Femur (tissue), 1 donor: Measurements from ENCODE around the gene HSPB9.
A peak's percentile ranks its signal among the peaks of the same experiment; 100 is the strongest.

Experiments
- DNase-seq: peaks from one replicate; pipeline ENCODE4 v3.0.0-alpha.2; 2017

HSPB9 gene

GRCh38 chr17:42122371-42123303 lies at the start of gene HSPB9:
Gene HSPB9, plus strand, starts transcription at chr17:42122804. Its CDS starts 47 bp downstream, at chr17:42122851.
- DNase-seq: peak; percentile 66

GRCh38 chr17:42075789-42076188 lies 46.8 kb upstream of the HSPB9 start:
- DNase-seq: no peak

DNA sequence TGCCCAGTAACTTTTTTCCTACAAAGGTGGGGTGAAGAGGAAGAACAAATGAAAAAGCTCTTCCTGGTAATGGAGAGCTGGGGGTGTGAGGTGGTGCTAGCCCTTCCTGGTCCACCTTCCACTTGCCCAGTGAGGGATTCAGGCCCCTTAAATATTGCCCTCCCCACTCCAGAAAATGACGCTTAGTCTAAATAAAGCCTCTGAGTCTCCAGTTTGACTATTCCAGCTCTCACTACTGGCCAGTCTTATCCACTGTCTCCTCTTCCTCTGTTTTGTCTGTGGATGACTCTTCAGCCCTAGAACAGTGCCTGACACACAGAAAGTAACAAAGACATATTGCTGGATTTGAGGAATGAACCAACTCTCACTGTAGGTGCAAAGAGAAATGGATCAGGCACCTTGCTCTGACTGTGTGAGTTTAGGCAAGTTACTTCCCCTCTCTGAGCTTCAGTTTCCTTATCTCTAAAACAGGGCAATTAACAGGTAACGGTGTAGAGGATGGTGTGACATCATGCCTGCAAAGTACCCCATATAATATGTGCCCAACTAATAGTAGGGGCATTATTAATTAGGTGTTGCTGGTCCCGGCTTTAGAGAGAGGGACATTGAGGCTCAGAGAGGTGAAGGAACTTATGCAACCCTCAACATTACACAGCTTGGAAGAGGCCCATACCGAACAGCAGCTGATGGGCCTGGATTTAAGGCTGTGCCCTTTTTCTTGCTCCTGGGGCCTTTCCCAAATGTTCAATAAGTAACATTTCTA lies 45.6 kb upstream of the HSPB9 start:
- DNase-seq: no peak

DNA sequence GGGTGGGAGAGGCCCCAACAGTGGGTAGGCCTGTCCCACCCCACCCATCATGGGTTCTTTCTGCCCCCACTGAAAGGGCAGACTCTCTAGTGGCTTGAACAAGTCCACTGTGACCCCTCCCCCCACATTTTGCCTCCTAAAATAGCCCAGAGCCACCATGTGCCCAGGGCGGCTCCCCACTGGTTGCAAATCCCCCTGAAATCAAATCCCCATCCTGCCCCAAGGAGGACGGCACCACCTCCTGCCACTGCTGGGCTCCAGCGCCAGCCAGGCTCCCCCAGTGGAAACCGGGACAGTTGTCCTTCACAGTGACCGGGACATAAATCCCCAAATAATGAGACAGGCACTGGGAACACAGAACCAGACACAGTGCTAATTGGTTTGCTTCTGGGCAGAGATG lies 44.8 kb upstream of the HSPB9 start:
- no peak for DNase-seq

- no peak for DNase-seq
These were observed 44.1 kb upstream of the HSPB9 start for GRCh38 chr17:42078396-42079043.

- DNase-seq: no peak
These were observed 43.1 kb upstream of the HSPB9 start for GRCh38 chr17:42079541-42079940.

- DNase-seq: no peak
These were observed 41.0 kb upstream of the HSPB9 start for GRCh38 chr17:42081516-42082129.

GRCh38 chr17:42087042-42087701 lies 35.4 kb upstream of the HSPB9 start:
- DNase-seq: no peak

DNA sequence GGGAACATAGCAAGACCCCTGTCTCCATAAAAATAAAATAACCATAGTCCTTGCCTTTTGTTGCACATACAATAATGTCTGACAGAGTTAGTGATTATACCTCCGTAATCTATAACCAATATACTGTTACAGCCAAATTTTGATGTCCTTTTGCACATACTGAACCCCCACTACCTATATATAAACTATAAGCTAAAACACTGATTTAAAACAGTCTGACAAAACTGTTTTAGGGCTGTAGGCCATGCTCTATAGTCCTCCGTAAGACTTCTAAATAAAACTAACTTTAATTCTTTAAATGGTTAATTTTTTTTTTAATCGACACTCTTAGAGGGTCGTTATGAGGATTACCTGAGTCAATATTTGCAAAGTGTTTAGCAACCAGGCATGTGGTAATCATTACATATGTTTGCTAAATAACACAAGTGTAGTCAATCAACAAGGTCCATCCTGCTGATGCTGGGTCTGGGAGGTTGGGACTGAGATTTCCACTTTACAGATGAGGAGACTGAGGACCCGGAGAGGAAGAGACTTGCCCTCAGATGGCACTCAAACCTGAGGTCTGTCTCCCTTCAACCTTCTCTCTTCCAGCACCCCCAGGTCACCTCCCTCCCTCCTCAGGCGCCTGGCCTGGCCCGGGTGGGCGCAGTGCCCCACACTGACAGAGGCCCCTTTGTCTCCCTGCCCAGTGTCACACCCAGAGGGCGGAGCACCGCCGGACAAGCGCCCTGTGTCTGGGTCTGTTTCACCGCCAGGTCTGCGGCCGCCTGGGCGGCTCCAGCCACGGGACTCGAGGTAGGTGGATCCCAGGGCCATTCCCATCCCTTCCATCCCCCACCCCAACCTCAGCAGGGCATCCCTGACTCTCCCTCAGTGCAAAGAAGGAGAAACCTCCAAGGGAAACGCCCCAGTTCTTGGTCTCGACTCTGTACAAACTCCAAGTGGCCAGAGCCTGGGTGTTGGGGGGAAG lies 34.6 kb upstream of the HSPB9 start:
- DNase-seq: peak; percentile 72

DNA sequence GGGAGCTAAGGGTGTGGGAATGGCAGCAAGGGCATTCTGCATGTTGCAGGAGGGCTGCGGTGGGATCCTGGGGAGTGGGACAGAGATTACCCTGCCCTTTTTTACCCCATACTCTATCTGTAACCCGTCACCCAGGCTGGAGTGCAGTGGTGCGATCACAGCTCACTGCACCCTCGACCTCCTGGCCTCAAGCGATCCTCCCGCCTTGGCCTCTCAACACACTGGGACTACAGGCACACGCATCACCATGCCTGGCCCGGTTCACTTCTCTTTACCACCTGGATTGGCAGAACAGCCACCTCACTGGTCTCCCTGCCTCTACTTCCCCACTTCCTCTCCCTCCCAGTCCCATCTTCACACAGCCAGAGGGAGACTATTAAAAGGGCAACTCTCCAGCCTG lies 33.9 kb upstream of the HSPB9 start:
- no peak for DNase-seq

DNA sequence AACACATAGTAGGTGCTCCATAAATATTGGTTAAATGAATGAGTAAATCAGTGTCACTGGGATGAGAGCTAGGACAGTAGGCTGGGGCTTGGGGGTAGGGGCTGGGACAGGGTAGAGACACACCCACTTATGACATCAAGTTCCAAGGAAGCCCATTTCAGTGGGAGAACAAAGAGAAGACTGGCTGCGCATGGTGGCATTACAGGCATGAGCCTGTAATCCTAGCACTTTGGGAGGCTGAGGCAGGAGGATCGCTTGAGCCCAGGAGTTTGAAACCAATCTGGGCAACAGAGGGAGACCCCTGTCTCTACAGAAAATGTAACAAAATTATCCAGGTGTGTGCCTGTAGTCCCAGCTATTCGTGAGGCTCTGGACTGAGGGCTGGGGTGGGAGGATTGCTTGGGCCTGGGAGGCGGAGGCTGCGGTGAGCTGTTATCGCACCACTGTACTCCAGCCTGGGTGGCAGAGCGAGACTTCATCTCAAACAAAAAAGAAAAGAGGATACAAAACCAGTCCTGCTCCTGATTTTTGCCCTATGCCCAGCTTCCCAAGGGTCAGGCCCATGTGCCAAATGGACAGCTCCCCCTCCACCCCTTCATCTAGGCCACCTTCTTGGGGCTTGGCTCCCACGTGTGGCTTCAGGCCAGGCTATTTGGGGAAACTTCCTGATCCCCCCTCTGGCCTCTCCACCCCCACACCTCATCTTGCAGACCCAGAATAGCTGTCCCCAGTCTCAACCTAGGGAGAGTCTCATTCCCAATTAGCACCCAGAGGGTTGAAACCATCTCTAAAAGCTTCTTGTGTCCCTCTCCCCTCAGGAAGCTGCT lies 31.4 kb upstream of the HSPB9 start:
- DNase-seq: no peak

GRCh38 chr17:42092939-42093338 lies 29.7 kb upstream of the HSPB9 start:
- no peak for DNase-seq

DNA sequence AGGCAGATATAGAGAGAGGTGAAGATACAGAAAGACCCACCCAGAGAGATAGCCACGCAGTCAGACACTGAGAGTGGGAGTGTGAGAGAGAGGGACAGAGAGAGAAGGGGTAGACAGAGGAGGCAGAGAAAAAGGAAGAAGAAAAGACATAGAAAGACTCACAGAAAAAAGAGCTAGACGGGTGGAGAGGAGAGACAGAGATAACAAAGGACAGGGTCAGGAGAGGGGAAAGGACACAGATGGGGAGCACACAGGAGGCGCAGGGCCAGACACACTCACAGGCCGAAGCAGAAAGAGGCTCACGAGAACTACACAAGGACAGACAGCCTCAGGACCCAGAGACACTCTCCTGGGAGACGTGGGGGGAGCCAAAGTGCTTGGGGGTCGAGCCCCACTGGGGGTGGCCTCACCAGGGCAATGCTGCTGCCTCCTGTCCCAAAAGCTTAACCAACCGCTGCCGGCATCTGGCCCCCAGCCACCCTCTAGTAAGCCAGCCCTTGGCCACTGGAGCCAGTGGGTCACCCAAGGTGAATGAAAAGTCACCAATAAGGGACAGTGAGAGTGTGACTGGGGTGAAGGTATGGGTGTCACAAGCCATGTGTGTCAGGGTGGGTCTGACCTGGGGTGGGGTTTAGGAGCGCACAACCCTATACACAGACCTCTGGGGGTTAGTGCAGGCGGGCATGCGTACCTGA lies 28.1 kb upstream of the HSPB9 start:
- no peak for DNase-seq

- DNase-seq: no peak
These were observed 26.1 kb upstream of the HSPB9 start for GRCh38 chr17:42096360-42097111.

DNA sequence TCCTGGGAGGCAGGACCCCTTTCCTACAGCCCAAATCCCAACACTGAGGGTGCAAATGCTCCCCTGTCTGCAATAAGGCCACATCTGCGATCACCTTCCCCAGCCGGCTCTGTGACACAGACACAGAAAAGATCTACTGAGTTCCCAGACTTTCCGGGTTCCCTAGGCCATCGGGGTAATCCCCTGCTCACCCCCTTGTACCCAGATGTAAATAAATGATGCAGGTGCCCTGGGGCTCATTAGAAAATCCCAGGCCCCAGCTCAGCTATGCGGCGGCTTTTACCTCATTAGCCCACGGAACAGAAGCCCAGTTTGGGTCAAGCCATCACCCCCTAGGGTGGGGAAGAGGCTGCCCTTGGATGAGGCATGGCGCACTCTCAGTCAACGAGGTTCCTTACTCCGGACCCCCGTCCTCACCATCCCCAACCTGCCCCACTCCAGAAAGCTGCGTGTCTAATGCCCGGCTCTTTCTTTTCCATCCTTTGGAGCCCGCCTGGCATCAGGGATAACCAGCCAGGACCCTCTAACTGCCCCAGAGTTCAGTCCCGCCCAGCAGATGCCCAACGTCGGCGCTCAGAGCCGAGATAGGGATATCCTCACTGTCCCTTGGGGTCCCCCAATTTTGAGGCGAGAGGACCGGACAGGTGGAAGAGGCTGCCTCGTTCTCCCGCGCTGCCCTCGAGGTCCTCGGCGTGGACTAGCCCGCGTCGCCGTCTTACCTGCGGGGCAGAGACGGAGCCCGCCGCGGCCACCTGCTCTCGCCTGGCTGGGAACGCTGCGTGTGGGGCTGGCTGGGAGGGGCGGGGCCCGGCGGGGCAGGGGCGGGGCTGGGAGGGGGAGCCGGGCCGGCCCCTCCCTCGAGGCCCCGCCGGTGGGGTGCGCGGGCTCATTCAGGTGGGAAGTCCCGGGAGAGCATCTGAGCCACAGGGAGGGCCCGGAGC lies 24.6 kb upstream of the HSPB9 start, which contains the start of gene ZNF385C:
ZNF385C (minus strand) TSS at position 783 of the 941 bp plus-strand sequence. CDS start 35,417 bp downstream, outside the sequence.
- DNase-seq: no peak

DNA sequence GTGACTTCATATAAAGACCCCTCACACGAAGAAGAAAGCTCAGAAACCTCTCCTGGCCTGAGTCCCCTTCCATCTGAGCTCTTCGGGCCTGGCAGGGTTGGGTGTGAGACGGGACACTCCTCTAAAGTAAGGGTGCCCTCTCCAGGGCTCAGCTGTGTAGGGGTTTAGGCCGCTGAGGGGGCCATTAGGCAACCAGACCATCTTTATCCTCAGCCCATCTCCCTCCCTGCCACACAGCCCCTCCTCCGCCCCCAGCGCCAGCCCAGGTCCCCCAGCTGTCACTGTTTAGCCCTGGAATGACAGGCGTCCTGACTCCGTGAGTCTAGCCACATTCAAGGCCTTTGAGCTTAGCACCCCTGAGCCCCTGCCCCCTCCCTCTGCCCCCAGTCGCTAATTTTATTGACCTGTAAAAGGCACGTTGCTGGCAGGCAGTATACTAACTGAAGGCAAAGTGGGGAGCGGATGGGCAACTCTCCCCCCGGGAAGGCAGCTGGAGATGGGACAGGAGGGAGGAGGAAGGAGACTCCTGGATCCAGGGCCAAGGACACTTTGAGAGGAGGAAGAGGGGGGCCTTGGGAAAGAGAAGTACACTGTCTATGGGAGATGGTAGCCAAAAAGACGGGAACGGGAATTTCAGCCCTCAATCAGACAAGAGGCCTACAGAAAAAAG lies 23.7 kb upstream of the HSPB9 start:
- DNase-seq: no peak
